DMS 273 (cell line): Measurements from ENCODE around the gene GMEB1.
"Not testable (repeated sequence)": the region's sequence is repeated elsewhere in the genome, so short reads cannot be mapped to it uniquely, and the experiment has no call there.

Experiments
- DNase-seq: peaks from one replicate; lab custom pipeline; 2025; ENCODE audit not compliant: unreplicated experiment; lab: John Stamatoyannopoulos, UW

The GMEB1 gene

GRCh38 chr1:28671254-28671780 is 2.7 kb downstream of the GMEB1 start:
- no peak for DNase-seq

DNA sequence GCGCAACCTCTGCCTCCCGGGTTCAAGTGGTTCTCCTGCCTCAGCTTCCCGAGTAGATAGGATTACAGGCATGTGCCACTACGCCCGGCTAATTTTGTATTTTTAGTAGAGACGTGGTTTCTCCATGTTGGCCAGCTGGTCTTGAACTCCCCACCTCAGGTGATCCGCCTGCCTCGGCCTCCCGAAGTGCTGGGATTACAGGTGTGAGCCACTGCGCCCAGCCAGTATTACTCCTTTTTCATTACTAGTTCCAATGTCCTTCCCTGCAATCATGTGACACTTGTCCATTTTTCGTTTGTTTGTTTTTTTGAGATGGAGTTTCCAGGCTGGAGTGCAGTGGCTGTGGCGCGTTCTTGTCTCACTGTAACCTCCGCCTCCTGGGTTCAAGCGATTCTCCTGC is 4.4 kb downstream of the GMEB1 start:
- DNase-seq, result not testable (repeated sequence)

DNA sequence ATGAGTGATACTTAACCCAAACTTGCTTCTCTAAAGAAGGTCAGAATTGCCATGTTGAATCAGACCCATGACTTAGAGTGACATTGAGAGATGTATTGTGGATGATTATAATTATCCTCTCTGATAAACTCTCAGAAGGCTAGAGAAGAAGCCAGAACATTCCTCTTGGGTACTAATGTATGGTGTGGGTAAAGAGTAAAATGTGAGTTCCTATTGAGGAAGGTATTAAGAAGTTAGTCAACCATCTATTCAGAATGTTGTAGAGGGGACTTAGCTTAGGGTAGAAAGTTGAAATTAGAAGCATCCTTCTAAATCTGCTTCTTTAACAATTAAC is 7.3 kb downstream of the GMEB1 start:
- DNase-seq, result no peak

DNA sequence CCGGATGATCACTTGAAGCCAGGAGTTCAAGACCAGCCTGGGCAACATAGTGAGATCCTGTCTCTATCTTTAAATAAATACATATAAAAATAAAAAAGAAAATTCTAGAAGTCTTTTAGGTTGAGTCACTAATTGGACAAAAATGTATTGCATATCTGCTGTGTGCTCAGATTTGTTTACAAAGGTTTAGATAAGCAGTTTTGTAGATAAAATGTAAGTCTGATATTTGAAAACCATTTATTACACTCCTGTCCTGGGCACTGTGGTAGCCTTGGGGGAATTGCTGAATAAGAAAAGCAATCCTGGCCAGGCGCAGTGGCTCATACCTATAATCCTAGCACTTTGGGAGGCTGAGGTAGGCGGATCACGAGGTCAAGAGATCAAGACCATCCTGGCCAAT is 11.6 kb downstream of the GMEB1 start:
- no peak for DNase-seq

- no peak for DNase-seq
Observed at GRCh38 chr1:28682840-28683239, 14.3 kb downstream of the GMEB1 start.

- DNase-seq, result no peak
Observed at GRCh38 chr1:28684937-28685336, 16.4 kb downstream of the GMEB1 start.

DNA sequence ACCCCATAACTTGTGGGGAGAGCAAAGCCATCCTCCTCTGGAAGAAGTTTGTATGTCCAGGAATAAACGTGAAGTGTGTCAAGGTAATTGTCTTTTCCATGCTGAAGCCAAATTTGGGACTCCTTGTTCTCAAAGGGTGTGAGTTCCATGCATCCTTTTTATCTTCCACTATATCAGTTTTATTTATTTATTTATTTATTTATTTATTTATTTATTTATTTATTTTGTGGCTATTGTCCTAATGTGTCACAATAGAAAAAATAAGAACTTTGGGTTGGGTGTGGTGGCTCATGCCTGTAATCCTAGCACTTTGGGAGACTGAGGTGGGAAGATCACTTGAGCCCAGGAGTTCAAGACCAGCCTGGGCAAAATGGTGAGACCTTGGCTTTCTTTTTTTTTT is 23.0 kb downstream of the GMEB1 start:
- DNase-seq, result not testable (repeated sequence)

- DNase-seq, result no peak
Observed at GRCh38 chr1:28703629-28704028, 35.0 kb downstream of the GMEB1 start.

GRCh38 chr1:28716336-28716735 is 47.8 kb downstream of the GMEB1 start:
- no peak for DNase-seq

DNA sequence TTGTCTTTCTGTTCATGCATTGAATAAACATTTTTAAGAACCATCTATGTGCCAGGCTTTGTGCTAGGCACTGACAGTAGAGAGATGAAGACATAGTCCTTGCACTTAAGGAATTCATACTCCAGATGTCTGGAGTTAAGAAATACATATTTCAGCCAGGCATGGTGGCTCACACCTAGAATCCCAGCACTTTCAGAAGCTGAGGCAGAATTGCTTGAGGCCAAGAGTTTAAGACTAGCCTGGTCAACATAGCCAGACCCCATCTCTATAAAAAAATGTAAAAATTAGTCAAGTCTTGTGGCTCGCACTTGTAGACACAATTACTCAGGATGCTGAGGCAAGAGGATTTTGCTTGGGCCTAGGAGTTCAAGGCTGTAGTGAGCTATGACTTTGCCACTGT is 49.6 kb downstream of the GMEB1 start:
- no peak for DNase-seq

- peak; percentile 32 for DNase-seq
Observed at GRCh38 chr1:28718586-28719331, 50.2 kb downstream of the GMEB1 start.

GRCh38 chr1:28719332-28719619 is 50.7 kb downstream of the GMEB1 start:
- DNase-seq, result no peak

- DNase-seq, result no peak
Observed at GRCh38 chr1:28720376-28720775, 51.8 kb downstream of the GMEB1 start.

GRCh38 chr1:28721927-28722326 is 53.3 kb downstream of the GMEB1 start:
- not testable (repeated sequence) for DNase-seq

DNA sequence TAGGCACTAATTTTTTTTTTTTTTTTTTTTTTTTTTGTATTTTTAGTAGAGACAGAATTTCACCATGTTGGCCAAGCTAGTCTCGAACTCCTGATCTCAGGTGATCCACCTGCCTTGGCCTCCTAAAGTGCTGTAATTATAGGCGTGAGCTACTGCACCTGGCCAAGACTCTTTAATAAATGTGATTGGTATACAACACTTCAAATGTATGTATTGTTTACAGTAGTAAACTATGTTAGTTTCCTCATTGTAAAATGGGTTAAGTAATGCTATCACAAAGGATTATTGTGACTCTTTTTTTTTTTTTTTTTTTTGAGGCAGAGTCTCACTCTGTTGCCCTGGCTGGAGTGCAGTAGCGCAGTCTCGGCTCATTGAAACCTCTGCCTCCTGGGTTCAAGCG is 56.8 kb downstream of the GMEB1 start:
- DNase-seq, result not testable (repeated sequence)

DNA sequence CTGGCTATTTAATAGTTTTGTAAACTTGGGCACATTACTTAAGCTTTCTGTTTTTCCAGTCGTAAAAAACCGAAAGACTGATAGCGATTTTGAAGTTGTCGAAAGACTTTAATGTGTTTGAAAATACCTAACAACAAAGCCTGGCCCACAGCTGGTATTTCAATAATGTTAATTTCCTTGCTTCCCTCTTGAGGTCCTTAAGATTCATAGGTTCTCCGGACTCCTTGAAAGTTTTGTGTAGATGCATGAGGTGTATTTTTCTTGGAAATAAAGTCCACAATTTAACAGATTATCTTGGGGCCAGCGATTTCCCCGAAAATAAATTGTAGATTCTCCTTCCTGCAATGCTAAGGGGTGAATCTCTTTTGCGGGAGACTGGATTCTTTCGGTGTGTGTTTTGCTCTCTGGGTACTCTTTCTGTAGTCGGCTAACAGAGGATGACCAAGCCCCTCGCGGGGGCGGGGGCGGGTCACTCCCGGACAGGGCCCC is 67.4 kb downstream of the GMEB1 start:
- DNase-seq, result no peak

DNA sequence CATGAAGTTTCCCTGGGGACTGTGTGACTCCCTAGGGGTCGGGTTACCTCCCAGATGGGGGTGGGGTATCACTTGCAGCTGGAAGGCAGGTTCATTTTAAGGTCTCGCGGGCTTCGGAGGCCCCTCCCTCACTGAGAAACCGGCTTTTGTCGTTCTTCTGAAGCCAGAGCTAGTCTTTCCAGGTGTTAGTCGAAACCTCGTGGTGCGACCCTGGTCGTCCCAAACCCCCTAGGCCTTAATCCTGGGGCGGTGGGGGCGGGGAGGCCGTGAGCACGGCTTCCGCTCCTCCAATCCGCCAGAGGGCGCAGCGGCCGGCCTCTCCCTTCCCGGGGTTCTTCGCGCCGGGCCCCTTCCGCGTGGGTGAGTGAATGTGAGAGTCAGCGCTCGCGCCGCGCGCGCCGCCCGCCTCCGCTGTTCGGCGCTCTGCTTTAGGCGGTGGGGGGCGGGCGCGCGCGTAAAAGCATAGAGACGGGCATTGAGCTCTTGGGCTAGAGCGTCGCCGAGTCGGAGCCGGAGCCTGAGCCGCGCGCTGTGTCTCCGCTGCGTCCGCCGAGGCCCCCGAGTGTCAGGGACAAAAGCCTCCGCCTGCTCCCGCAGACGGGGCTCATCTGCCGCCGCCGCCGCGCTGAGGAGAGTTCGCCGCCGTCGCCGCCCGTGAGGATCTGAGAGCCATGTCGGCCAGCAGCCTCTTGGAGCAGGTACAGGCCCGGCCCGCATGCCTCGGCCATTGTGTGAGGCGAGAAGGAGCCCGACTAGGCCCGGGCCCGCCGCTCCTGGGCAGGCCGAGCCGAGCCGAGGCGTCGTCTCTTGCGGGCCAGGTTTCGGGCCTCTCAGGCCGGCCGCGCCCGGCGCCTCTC is 68.1 kb downstream of the GMEB1 start, which contains the start of gene YTHDF2:
Gene YTHDF2 (plus strand): TSS at position 491 of the 857 bp plus-strand sequence. CDS start 181 bp downstream, at position 672.
- peak; percentile 99 for DNase-seq

- peak; percentile 83 for DNase-seq
Observed at GRCh38 chr1:28737307-28738132, 68.9 kb downstream of the GMEB1 start.

- no peak for DNase-seq
Observed at GRCh38 chr1:28740118-28740517, 71.5 kb downstream of the GMEB1 start.

- no peak for DNase-seq
Observed at GRCh38 chr1:28744184-28744583, 75.6 kb downstream of the GMEB1 start.

DNA sequence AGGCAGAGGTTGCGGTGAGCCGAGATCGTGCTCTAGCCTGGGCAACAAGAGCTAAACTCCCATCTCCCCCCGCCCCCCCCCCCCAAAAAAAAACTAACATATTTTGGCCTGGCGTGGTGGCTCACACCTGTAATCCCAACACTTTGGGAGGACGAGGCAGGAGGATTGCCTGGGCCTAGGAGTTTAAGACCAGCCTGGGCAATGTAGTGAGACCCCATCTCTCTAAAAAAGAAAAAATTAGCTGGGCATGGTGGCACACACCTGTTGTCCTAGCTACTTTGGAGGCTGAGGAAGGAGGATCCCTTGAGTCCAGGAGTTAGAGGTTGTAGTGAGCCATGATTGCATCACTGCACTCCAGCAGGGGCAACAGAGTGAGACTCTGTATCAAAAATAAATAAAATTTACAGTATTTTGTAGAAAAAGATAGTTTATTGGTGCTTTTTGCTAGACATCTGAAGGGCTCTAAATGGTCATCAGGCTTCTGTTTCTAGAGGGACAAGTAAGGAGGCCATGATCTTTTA is 77.1 kb downstream of the GMEB1 start:
- DNase-seq, result no peak
